HG02571 (cell line): ENCODE measurements around the gene ARID5B.

Experiments
- ATAC-seq: cut with Tn5 transposase; IDR thresholded peaks from one replicate; pipeline ENCODE4 v1.9.1; 2021; ENCODE audit warnings: mild to moderate bottlenecking, moderate library complexity; ENCODE audit not compliant: unreplicated experiment

ARID5B gene

GRCh38 chr10:61937631-61938351 is 36.3 kb downstream of the ARID5B start:
- peak; percentile 42 for ATAC-seq

GRCh38 chr10:61939902-61940301 is 38.4 kb downstream of the ARID5B start:
- ATAC-seq = no peak

- no peak for ATAC-seq
Measured at GRCh38 chr10:61941202-61941681, 39.7 kb downstream of the ARID5B start.

- no peak for ATAC-seq
Measured at GRCh38 chr10:61942604-61943461, 41.3 kb downstream of the ARID5B start.

GRCh38 chr10:61943674-61944378 is 42.3 kb downstream of the ARID5B start:
- peak; percentile 37 for ATAC-seq

- no peak for ATAC-seq
Measured at GRCh38 chr10:61944410-61945147, 43.1 kb downstream of the ARID5B start.

- no peak for ATAC-seq
Measured at GRCh38 chr10:61949687-61950086, 48.2 kb downstream of the ARID5B start.

GRCh38 chr10:61950449-61951143 is 49.1 kb downstream of the ARID5B start:
- no peak for ATAC-seq

- no peak for ATAC-seq
Measured at GRCh38 chr10:61951144-61951483, 49.6 kb downstream of the ARID5B start.

- ATAC-seq = no peak
Measured at GRCh38 chr10:61952028-61952674, 50.7 kb downstream of the ARID5B start.

- ATAC-seq = no peak
Measured at GRCh38 chr10:61953183-61953582, 51.7 kb downstream of the ARID5B start.

- no peak for ATAC-seq
Measured at GRCh38 chr10:61957806-61958205, 56.3 kb downstream of the ARID5B start.

GRCh38 chr10:61958311-61958710 is 56.8 kb downstream of the ARID5B start:
- ATAC-seq = no peak

- no peak for ATAC-seq
Measured at GRCh38 chr10:61958805-61959204, 57.3 kb downstream of the ARID5B start.

- no peak for ATAC-seq
Measured at GRCh38 chr10:61959814-61960213, 58.3 kb downstream of the ARID5B start.

GRCh38 chr10:61960396-61961120 is 59.1 kb downstream of the ARID5B start:
- ATAC-seq = no peak

GRCh38 chr10:61961278-61961677 is 59.8 kb downstream of the ARID5B start:
- ATAC-seq = peak; percentile 77

- ATAC-seq = no peak
Measured at GRCh38 chr10:61962971-61963370, 61.5 kb downstream of the ARID5B start.

- no peak for ATAC-seq
Measured at GRCh38 chr10:61963669-61964058, 62.2 kb downstream of the ARID5B start.
